GM20000 (cell line): ENCODE measurements around the gene KIF6.

ENCODE experiments used
- DNase-seq: peaks from one replicate; pipeline ENCODE4 v3.0.0; 2012; ENCODE audit warnings: low spot score
- TF ChIP-seq, protein P1 (sequence below): IDR thresholded peaks from 2 replicates; pipeline ENCODE4 v1.5.1; 2012; ENCODE audit warnings: mild to moderate bottlenecking, control low read depth; ENCODE audit errors: extremely low read depth, missing control alignments

The KIF6 gene

GRCh38 chr6:39593646-39594045 lies 131.6 kb downstream of the KIF6 start:
- TF ChIP-seq, protein P1, sequence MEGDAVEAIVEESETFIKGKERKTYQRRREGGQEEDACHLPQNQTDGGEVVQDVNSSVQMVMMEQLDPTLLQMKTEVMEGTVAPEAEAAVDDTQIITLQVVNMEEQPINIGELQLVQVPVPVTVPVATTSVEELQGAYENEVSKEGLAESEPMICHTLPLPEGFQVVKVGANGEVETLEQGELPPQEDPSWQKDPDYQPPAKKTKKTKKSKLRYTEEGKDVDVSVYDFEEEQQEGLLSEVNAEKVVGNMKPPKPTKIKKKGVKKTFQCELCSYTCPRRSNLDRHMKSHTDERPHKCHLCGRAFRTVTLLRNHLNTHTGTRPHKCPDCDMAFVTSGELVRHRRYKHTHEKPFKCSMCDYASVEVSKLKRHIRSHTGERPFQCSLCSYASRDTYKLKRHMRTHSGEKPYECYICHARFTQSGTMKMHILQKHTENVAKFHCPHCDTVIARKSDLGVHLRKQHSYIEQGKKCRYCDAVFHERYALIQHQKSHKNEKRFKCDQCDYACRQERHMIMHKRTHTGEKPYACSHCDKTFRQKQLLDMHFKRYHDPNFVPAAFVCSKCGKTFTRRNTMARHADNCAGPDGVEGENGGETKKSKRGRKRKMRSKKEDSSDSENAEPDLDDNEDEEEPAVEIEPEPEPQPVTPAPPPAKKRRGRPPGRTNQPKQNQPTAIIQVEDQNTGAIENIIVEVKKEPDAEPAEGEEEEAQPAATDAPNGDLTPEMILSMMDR, result no peak
- DNase-seq, result no peak

DNA sequence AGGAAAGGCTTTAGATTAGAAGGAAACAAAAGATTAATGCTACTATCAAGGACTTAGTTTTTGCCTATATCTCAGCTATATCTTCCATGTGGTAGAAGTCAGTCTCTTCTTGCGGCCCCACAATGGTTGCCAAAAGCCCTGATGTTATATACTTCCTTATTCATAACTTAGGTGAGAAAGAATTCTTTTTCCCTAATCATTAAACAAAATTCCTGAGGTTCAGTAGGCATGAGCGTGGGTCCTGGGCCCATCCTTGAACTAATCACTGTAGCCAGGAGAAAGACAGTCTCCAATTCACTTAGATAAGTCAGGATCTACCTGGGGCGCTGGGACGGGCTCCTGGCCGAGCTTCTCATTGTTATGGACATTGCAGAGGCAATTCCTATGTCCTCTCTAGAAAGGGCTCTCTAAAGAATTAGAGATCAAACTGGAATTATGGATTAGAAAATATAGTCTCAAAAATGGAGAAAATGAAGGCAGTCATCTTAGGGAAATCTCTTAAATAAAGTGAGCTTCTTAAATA lies 134.3 kb downstream of the KIF6 start:
- TF ChIP-seq, protein P1, result no peak
- DNase-seq, result no peak

DNA sequence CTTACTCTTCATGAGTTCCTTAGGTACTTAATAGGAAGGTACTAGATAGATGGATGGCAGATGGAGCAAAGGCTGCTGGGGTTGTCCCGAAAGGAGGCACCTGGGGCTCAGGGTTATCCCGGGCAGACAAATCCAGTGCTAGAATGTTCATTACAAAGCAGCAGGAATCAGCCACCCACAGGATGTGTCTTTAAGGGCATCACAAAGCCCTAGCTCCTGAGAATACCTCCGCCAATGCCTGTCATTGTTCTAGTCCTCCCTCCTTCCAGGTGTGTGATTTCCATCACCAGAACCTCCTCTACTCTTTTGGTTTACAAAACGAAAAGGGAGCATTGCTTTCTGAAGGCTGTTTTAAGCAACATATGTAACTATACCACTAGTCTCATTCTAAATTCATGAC lies 138.1 kb downstream of the KIF6 start:
- DNase-seq, result no peak
- TF ChIP-seq, protein P1, result no peak

- DNase-seq, result no peak
- TF ChIP-seq, protein P1, result no peak
Observed at GRCh38 chr6:39585641-39586040, 139.6 kb downstream of the KIF6 start.

DNA sequence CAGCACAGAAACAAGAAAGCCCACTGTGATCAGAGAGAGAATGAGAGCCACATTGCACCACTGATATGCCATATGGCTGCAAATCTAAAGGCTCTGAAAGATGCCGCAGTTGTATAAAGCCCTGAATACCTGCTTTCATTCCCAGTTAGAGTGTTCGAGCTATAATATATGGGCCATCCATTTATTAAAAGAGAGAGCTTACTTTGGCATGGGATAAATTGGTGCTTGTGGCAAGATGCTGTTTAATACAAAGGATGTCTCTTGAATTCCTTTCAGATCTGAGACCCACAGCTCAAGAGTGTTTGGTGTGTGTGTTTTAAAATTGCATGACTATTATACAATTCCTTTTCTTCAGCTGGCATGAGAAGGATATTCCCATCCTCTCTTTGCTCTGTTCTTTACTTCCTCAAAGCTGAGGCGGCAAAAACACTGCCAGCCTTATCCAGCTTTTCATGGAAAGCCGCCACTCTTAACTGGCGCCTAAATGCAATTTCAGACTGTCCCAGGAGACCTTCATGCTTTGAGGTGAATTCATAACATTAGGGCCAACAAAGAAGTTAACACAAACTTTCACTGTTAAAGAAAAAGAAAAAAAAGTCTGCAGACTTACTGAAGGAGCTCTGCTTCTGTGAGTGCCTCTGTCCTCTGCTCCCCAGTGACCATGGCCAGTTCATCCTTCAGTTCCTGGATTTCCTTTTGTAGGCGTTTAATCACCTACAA lies 147.6 kb downstream of the KIF6 start:
- TF ChIP-seq, protein P1, result no peak
- DNase-seq, result no peak

DNA sequence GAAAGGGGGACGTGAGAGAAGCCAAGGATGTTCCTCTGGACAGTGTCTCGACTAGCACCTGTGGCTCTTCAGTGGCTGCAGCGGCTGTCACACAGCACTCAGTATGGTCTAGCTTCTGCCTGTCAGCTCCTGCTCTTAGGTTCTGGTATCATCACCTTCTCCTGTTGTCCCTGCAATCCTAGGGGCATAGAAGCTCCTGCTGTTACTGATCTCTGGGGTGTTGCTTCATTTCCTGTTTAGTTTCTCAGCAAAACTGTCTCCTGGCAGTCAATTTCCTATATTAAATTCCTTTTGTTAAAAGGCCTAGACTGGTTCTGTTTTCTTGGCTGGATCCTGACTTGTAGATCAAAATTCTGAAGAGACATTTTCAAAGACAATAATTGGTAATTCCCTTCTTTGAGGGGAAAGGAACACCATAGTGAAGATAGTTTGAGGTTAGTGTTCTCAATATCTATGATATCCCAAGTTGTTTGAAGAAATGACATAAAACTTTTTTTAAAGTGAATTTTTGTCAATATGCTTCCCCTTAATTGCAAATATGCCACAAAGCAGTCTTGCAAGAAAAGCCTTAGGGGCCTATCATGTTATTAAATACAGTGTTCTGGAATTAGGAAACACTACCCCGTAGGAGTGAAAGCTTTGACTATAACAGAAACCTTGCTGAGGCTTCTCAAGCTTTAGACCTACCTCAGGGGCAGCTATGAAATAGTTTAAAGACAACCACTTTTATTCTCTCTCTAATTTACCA lies 148.5 kb downstream of the KIF6 start:
- TF ChIP-seq, protein P1, result no peak
- no peak for DNase-seq

- no peak for DNase-seq
Observed at GRCh38 chr6:39574991-39575390, 150.2 kb downstream of the KIF6 start.

More at GRCh38 chr6:39574991-39575390, 150.2 kb downstream of the KIF6 start:
- TF ChIP-seq, protein P1, result no peak
